Measurements from ENCODE around the gene MEF2A.

GRCh38 chr15:99738021-99738847 is 172.4 kb downstream of the MEF2A start:
- TF ChIP-seq CTCF (IDR thresholded peaks at IDR 0.05; ENCODE audit: borderline replicate concordance, extremely low read depth, low read length, poor library complexity, severe bottlenecking) (no peak), EZH2 (IDR thresholded peaks at IDR 0.05; ENCODE audit: borderline replicate concordance, low read depth, low read length, severe bottlenecking) (no peak)
